Upper lobe of left lung (tissue), 6 donors: Measurements from ENCODE around the gene PYGO2. TPM values are rescaled to one million over a fixed set of nuclear protein-coding genes. Genes with fewer than 3 reads are reported as not detected.

Source experiments
- ATAC-seq, 2 donors: fragments of 200-7000 bp; cut with Tn5 transposase; one replicate each; pipeline ENCODE4 v1.9.1; 2022; ENCODE audit warnings: mild to moderate bottlenecking in 2 of 2, moderate library complexity in 2 of 2; ENCODE audit not compliant: low FRiP score in 2 of 2
- DNase-seq, 2 donors: peaks; one replicate each; pipeline ENCODE4 v3.0.0-alpha.2; 2019 to 2020
- H3K27ac ChIP-seq, 4 donors: fragments of 200-600 bp; sonication (generic); one replicate each; pipeline ENCODE4 v1.5.1; 2016 to 2019
- H3K27me3 ChIP-seq, 4 donors: fragments of 200-600 bp; sonication (generic); one replicate each; pipeline ENCODE4 v1.5.1; 2017 to 2019
- H3K36me3 ChIP-seq, 4 donors: fragments of 200-600 bp; sonication (generic); one replicate each; pipeline ENCODE4 v1.5.1; 2016 to 2019
- H3K4me1 ChIP-seq, 4 donors: fragments of 200-600 bp; sonication (generic); one replicate each; pipeline ENCODE4 v1.5.1; 2018 to 2019
- H3K4me3 ChIP-seq, 4 donors: fragments of 200-600 bp; sonication (generic); one replicate each; pipeline ENCODE4 v1.5.1; 2017 to 2019; ENCODE audit warnings: mild to moderate bottlenecking in 2 of 4, moderate library complexity in 1 of 4
- H3K9me3 ChIP-seq, 4 donors: fragments of 200-600 bp; sonication (generic); one replicate each; pipeline ENCODE4 v1.5.1; 2018 to 2019
- CTCF ChIP-seq, 6 experiments: fragments of 450-650 bp in 4 of 6; fragments of 200-600 bp in 2 of 6; sonication (generic) in 2 of 6; IDR thresholded peaks; one replicate each; pipeline ENCODE4 v1.5.1; 2016 to 2019; ENCODE audit warnings: antibody characterized with exemption in 6 of 6
- EP300 ChIP-seq, 4 donors: sonication (generic); formaldehyde crosslinking; IDR thresholded peaks; one replicate each; pipeline ENCODE4 v1.5.1; 2017; ENCODE audit warnings: antibody characterized with exemption in 4 of 4, control low read depth in 2 of 4
- POLR2A ChIP-seq, 4 donors: fragments of 450-650 bp; IDR thresholded peaks; one replicate each; pipeline ENCODE4 v1.5.1; 2016 to 2017; ENCODE audit warnings: antibody characterized with exemption in 4 of 4, mild to moderate bottlenecking in 2 of 4
- POLR2AphosphoS5 ChIP-seq, 2 donors: sonication (generic); formaldehyde crosslinking; IDR thresholded peaks; one replicate each; pipeline ENCODE4 v1.5.1; 2017; ENCODE audit warnings: antibody characterized with exemption in 2 of 2
- WGBS, 2 donors: methylation state at CpG; one replicate each; pipeline ENCODE4 v1.1.5; 2017 to 2018; 5-methylcytosine and 5-hydroxymethylcytosine counted together
- total RNA-seq, 6 donors: library from RNA; depleted of rRNA in 4 of 6; stranded (reverse); fragments of >200 nt in 4 of 6; gene quantifications; one replicate each; pipeline versions ENCODE4 v1.1.0 to v1.2.1, GENCODE V29; 2016 to 2021
- donor health status: DM: no; HTN: no; CAD: no; lungs with moderate emphysema.
- donor health status: DM: no; HTN: yes; CAD: no; lungs with severe emphysema.

The PYGO2 gene
- total RNA-seq, 6 donors from 2014 or later, result 20.1 to 41.9 (median 27.5) TPM

GRCh38 chr1:154936555-154937084, 25.0 kb downstream of the PYGO2 start, which contains the start of gene PMVK:
PMVK (minus strand) TSS chr1:154936719; CDS start chr1:154936685, 34 bp downstream.
- TF ChIP-seq POLR2A (IDR thresholded peaks at IDR 0.05), result peak in 3 of 4 donors; percentile 66 to 79 (median 71)
- TF ChIP-seq POLR2AphosphoS5 (IDR thresholded peaks at IDR 0.05), result peak; percentile 86 to 95
- peak in 2 of 4 donors; percentile 1 to 63 for TF ChIP-seq EP300 (IDR thresholded peaks at IDR 0.05)
- peak in 5 of 6 experiments; percentile 32 to 70 (median 63) for TF ChIP-seq CTCF (IDR thresholded peaks at IDR 0.05)
- ATAC-seq, result peak; percentile 97
- peaks cover 13 to 25% (median 23%) of the 10 kb centered on the region in 4 donors for H3K4me1 ChIP-seq

GRCh38 chr1:154935749-154936554, 25.6 kb downstream of the PYGO2 start:
- Histone ChIP-seq H3K27me3 (no peaks in the 10 kb centered on the region), H3K4me3 (peak overlapping the region; percentile 46 to 69 (median 60)), H3K36me3 (peaks cover 0 to 8% (median 1%) of the 10 kb centered on the region in 4 donors), H3K4me1 (peaks cover 13 to 21% (median 20%) of the 10 kb centered on the region in 4 donors), H3K27ac (peak overlapping the region; percentile 91 to 99 (median 96)), H3K9me3 (no peaks in the 10 kb centered on the region)
- TF ChIP-seq POLR2AphosphoS5 (IDR thresholded peaks at IDR 0.05) (no peak), CTCF (IDR thresholded peaks at IDR 0.05) (no peak), EP300 (IDR thresholded peaks at IDR 0.05) (peak in 1 of 4 donors; percentile 0)
- DNase-seq, result peak in 1 of 2 donors; percentile 30
- 42 to 46% methylated on average over 27 of the region's 27 CpGs for WGBS, 2 donors
- no peak for ATAC-seq

More at GRCh38 chr1:154936555-154937084, 25.0 kb downstream of the PYGO2 start, which contains the start of gene PMVK:
- peak; percentile 97 for DNase-seq
- 2% methylated on average over 10 to 45 of the region's 45 CpGs for WGBS, 2 donors
- peak within 1 kb of the TSS; percentile 46 to 69 (median 60) for H3K4me3 ChIP-seq
- H3K9me3 ChIP-seq, result no peaks in the 10 kb centered on the region
- no peaks in the 10 kb centered on the region for H3K27me3 ChIP-seq
- peak within 1 kb of the TSS; percentile 91 to 99 (median 96) for H3K27ac ChIP-seq
- peaks cover 0 to 3% (median 1%) of the 10 kb centered on the region in 4 donors for H3K36me3 ChIP-seq

GRCh38 chr1:154934358-154934948, 27.1 kb downstream of the PYGO2 start:
- Histone ChIP-seq H3K36me3 (peaks cover 0 to 21% (median 5%) of the 10 kb centered on the region in 4 donors), H3K27ac (no peak overlapping the region), H3K9me3 (no peaks in the 10 kb centered on the region), H3K27me3 (no peaks in the 10 kb centered on the region), H3K4me3 (no peak overlapping the region), H3K4me1 (peaks cover 13 to 21% (median 20%) of the 10 kb centered on the region in 4 donors)
- TF ChIP-seq POLR2A (IDR thresholded peaks at IDR 0.05) (no peak), EP300 (IDR thresholded peaks at IDR 0.05) (no peak), POLR2AphosphoS5 (IDR thresholded peaks at IDR 0.05) (no peak), CTCF (IDR thresholded peaks at IDR 0.05) (no peak)
- ATAC-seq, result no peak
- DNase-seq, result no peak
- WGBS, 2 donors, result 95 to 97% methylated on average over 5 of the region's 5 CpGs

GRCh38 chr1:154931940-154932487, 29.6 kb downstream of the PYGO2 start:
- TF ChIP-seq CTCF (IDR thresholded peaks at IDR 0.05) (no peak), POLR2AphosphoS5 (IDR thresholded peaks at IDR 0.05) (peak in 1 of 2 donors; percentile 32), EP300 (IDR thresholded peaks at IDR 0.05) (no peak), POLR2A (IDR thresholded peaks at IDR 0.05) (peak in 1 of 4 donors; percentile 27)
- H3K4me1 ChIP-seq, result peaks cover 6 to 13% (median 12%) of the 10 kb centered on the region in 4 donors
- WGBS, 2 donors, result 83 to 90% methylated on average over 7 to 11 of the region's 11 CpGs
- no peaks in the 10 kb centered on the region for H3K9me3 ChIP-seq
- H3K27ac ChIP-seq, result peak overlapping the region; percentile 36 to 71 (median 58)
- DNase-seq (peak; percentile 78 to 90), ATAC-seq (no peak)
- peaks cover 0 to 37% (median 14%) of the 10 kb centered on the region in 4 donors for H3K36me3 ChIP-seq
- no peaks in the 10 kb centered on the region for H3K27me3 ChIP-seq
- H3K4me3 ChIP-seq, result no peak overlapping the region
